Vagina (tissue), 2 donors: ENCODE data around the gene GREB1. TPM values are rescaled to one million over a fixed set of nuclear protein-coding genes. Genes with fewer than 3 reads are reported as not detected.

Experiments used
- DNase-seq, 2 donors: peaks; one replicate each; pipeline ENCODE4 v3.0.0-alpha.2; 2017; ENCODE audit errors: extremely low spot score in 2 of 2
- H3K27ac ChIP-seq: fragments of 200-600 bp; sonication (generic); one replicate; pipeline ENCODE4 v1.5.1; 2019
- H3K27me3 ChIP-seq: fragments of 200-600 bp; sonication (generic); one replicate; pipeline ENCODE4 v1.5.1; 2019
- H3K36me3 ChIP-seq, 2 donors: fragments of 200-600 bp; sonication (generic); one replicate each; pipeline ENCODE4 v1.5.1; 2017 to 2019
- H3K4me1 ChIP-seq: fragments of 200-600 bp; sonication (generic); one replicate; pipeline ENCODE4 v1.5.1; 2019
- H3K4me3 ChIP-seq, 2 donors: fragments of 200-600 bp; sonication (generic); 1 replicate in 1 of 2; 2 replicates in 1 of 2; pipeline ENCODE4 v1.5.1; 2016 to 2019
- H3K9me3 ChIP-seq: fragments of 200-600 bp; sonication (generic); one replicate; pipeline ENCODE4 v1.5.1; 2019
- CTCF ChIP-seq, 3 experiments: fragments of 450-650 bp in 2 of 3; fragments of 200-600 bp in 1 of 3; sonication (generic) in 1 of 3; IDR thresholded peaks; one replicate each; pipeline ENCODE4 v1.5.1; 2017 to 2019; ENCODE audit warnings: antibody characterized with exemption in 3 of 3, mild to moderate bottlenecking in 2 of 3, moderate library complexity in 2 of 3
- POLR2A ChIP-seq, 2 donors: fragments of 450-650 bp; IDR thresholded peaks; one replicate each; pipeline ENCODE4 v1.6.1; 2017; ENCODE audit warnings: antibody characterized with exemption in 2 of 2, mild to moderate bottlenecking in 2 of 2, moderate library complexity in 2 of 2
- POLR2AphosphoS5 ChIP-seq, 2 donors: sonication (generic); formaldehyde crosslinking; IDR thresholded peaks; one replicate each; pipeline ENCODE4 v1.9.0; 2017; ENCODE audit warnings: antibody characterized with exemption in 2 of 2, mild to moderate bottlenecking in 2 of 2, low read depth in 1 of 2; ENCODE audit not compliant: insufficient read depth in 1 of 2
- intact Hi-C: fragments of 100-400 bp; cut with DNase I; formaldehyde crosslinking; loops from one replicate; pipeline ENCODE4 v1.15.1; 2023
- total RNA-seq: library from RNA; depleted of rRNA; stranded (reverse); fragments of >200 nt; gene quantifications from one replicate; pipeline ENCODE4 v1.2.3, GENCODE V29; 2016

GREB1 gene
- total RNA-seq, 1 donor from 2014 or later: 35.4 TPM

GRCh38 chr2:11554399-11554716, 20.5 kb downstream of the GREB1 start:
- no peak overlapping the region for H3K27ac ChIP-seq
- intact Hi-C loops: no loop called here
- no peak for DNase-seq

GRCh38 chr2:11556101-11556806, 22.4 kb downstream of the GREB1 start:
- no peak overlapping the region for H3K4me3 ChIP-seq
- no peaks in the 10 kb centered on the region for H3K4me1 ChIP-seq
- DNase-seq: no peak
- H3K36me3 ChIP-seq: no peaks in the 10 kb centered on the region
- intact Hi-C loops: no loop called here
- no peaks in the 10 kb centered on the region for H3K9me3 ChIP-seq
- TF ChIP-seq POLR2A (IDR thresholded peaks at IDR 0.05): no peak
- no peak for TF ChIP-seq CTCF (IDR thresholded peaks at IDR 0.05)
- TF ChIP-seq POLR2AphosphoS5 (IDR thresholded peaks at IDR 0.05; ENCODE audit: insufficient read depth in 1 of 2, low read depth in 1 of 2): no peak
- H3K27ac ChIP-seq: no peak overlapping the region
- H3K27me3 ChIP-seq: no peaks in the 10 kb centered on the region

More at GRCh38 chr2:11554399-11554716, 20.5 kb downstream of the GREB1 start:
- H3K27me3 ChIP-seq: no peaks in the 10 kb centered on the region
- no peaks in the 10 kb centered on the region for H3K4me1 ChIP-seq
- no peak overlapping the region for H3K4me3 ChIP-seq
- H3K9me3 ChIP-seq: no peaks in the 10 kb centered on the region
- no peak for TF ChIP-seq CTCF (IDR thresholded peaks at IDR 0.05)
- no peak for TF ChIP-seq POLR2A (IDR thresholded peaks at IDR 0.05)
- TF ChIP-seq POLR2AphosphoS5 (IDR thresholded peaks at IDR 0.05; ENCODE audit: insufficient read depth in 1 of 2, low read depth in 1 of 2): no peak
- H3K36me3 ChIP-seq: no peaks in the 10 kb centered on the region

- peaks cover 7% of the 10 kb centered on the region for H3K4me1 ChIP-seq
- no peak overlapping the region for H3K27ac ChIP-seq
- H3K27me3 ChIP-seq: no peaks in the 10 kb centered on the region
- no peaks in the 10 kb centered on the region for H3K36me3 ChIP-seq
- H3K9me3 ChIP-seq: no peaks in the 10 kb centered on the region
- H3K4me3 ChIP-seq: no peak overlapping the region
- no peak for DNase-seq
- intact Hi-C loops: no loop called here
- no peak for TF ChIP-seq CTCF (IDR thresholded peaks at IDR 0.05)
Measured at GRCh38 chr2:11558214-11558886, 24.5 kb downstream of the GREB1 start.

GRCh38 chr2:11559066-11559785, 25.4 kb downstream of the GREB1 start:
- Histone ChIP-seq H3K4me3 (no peak overlapping the region), H3K9me3 (no peaks in the 10 kb centered on the region), H3K36me3 (no peaks in the 10 kb centered on the region), H3K27ac (no peak overlapping the region), H3K27me3 (no peaks in the 10 kb centered on the region), H3K4me1 (peaks cover 7% of the 10 kb centered on the region)
- TF ChIP-seq POLR2AphosphoS5 (IDR thresholded peaks at IDR 0.05; ENCODE audit: insufficient read depth in 1 of 2, low read depth in 1 of 2): no peak
- no peak for TF ChIP-seq POLR2A (IDR thresholded peaks at IDR 0.05)
- no peak for TF ChIP-seq CTCF (IDR thresholded peaks at IDR 0.05)
- DNase-seq: no peak
- intact Hi-C loops: no loop called here

GRCh38 chr2:11559786-11560155, 25.9 kb downstream of the GREB1 start:
- no peak for TF ChIP-seq CTCF (IDR thresholded peaks at IDR 0.05)
- intact Hi-C loops: no loop called here
- Histone ChIP-seq H3K4me1 (peaks cover 7% of the 10 kb centered on the region), H3K27me3 (no peaks in the 10 kb centered on the region), H3K27ac (no peak overlapping the region), H3K4me3 (no peak overlapping the region), H3K9me3 (no peaks in the 10 kb centered on the region), H3K36me3 (no peaks in the 10 kb centered on the region)
- DNase-seq: no peak
